Stimulated activated CD4-positive, alpha-beta T cell treated with anti-CD3 and anti-CD28 coated beads, Interleukin-12 subunit alpha, Interleukin-12 subunit beta, amount 100 ng/mL, for 4 hours (primary cell): ENCODE measurements around the gene FFAR1.
"Not testable (repeated sequence)": the region's sequence is repeated elsewhere in the genome, so short reads cannot be mapped to it uniquely, and the experiment has no call there.

Source experiments
- DNase-seq: peaks from one replicate; pipeline ENCODE4 v3.0.0-alpha.2; 2020

The FFAR1 gene

DNA sequence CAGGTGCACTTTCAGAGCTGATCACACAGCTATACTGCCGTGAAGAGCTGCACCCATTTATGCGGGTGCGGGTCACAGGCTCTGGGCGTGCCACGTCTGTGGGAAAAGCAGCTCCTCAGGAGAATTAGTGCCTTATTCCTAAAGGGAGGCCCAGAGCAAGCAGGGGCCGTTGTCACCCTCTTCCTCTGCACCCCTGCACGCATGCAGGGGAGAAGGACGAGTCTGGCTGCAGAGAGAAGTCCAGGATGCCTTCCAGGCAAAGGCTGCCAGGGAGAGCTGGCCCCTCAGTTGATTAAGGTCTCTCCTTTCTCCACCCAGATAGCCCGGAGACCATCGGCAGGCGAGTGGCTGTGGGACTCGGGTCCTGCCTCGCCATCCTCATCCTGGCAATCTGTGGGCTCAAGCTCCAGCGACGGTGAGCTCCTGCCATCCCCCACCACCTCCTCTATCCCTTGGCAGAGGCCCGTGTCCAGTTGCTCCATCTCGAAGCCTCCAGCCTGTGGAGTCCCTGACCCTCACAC is 3.1 kb upstream of the FFAR1 start:
- DNase-seq = no peak

DNA sequence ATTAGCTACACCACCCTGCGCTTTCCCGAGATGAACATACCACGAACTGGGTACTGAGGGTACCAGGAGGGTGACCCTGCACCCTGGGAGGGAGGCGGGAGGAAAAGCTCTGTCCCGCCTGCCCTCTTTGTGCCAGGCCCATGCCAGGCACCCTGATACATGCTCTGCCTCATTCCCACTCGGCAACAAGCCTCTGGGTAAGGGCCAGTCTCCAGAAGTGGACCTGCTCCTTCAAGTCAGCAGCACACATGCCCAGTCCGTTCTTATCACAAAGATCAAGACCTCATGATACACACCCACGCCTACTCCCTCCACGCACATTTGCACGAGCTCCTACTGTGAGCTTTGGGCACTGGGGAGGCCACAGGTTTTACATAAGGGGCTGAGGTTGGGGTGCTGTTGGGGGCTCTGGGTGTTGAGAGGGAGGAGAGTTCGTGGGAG is 2.0 kb upstream of the FFAR1 start:
- DNase-seq = no peak

DNA sequence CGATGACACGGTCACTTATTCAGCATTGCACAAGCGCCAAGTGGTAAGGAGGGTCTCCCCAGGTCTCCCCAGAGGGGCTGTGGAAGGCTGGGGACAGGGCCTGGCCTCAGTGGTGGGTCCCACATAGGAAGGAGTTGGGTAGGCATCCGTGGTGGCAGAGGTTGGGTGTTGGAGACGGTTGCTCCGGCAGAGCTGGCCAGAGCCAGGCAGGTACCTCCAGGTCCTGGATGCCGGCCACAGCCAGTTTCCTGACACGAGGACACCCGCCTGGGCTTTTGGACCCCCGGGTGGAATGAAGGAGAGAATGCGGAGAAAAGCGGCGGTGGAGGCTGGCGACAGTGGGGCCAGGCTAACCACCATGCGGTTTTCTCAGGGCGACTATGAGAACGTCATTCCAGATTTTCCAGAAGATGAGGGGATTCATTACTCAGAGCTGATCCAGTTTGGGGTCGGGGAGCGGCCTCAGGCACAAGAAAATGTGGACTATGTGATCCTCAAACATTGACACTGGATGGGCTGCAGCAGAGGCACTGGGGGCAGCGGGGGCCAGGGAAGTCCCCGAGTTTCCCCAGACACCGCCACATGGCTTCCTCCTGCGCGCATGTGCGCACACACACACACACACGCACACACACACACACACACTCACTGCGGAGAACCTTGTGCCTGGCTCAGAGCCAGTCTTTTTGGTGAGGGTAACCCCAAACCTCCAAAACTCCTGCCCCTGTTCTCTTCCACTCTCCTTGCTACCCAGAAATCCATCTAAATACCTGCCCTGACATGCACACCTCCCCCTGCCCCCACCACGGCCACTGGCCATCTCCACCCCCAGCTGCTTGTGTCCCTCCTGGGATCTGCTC is 1.3 kb upstream of the FFAR1 start:
- peak; percentile 58 for DNase-seq

DNA sequence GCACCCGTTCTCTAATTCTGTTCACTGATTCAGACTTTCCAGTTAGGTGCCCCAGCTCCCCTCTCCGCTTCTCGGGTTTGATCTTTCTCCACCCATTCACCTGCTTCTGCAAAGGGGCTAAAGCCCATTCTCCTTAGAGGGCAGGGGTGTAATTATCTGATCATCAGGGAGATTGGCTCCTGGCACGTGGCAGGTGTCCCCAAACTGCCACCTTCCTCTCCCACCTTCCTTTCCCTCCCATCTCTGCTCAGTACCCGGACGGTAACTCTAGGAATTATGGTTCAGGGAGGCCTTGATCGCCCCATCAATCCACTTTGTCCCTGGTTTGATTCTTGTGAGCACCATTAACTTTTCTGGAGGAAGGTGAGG is 212 bp downstream of the FFAR1 start:
- DNase-seq = no peak

DNA sequence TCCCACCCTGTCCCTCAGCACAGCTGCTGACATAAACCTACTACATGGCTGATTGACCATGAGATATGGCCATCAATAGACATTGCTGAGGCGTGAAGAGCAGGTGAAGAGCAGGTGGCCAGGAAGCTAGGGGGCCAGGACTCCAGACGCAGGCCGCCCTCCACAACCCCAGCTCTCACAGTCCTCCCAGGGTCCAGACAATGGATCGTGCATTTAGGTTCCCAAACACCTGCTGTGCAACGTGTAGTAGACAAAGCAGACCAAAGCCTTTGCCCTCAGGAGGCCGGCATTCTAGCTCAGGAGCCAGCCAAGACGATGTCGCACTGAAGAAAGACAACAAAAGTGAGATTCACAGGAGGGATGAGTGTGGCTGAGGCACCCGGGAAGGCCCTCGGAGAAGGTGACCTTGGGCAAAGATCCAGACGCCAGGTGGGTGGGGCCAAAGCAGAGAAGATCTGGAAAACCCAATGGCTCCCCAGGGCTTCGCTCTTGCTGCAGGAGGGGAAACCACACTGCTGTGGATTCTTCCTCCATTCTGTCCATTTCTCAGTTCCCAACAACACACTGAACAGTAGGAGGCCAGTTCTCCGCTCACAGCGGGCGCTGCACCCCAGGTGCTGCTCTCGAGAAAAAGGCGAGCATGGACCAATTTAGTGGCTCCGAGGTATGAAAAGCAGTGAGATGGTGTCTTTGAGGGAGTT is 1.4 kb downstream of the FFAR1 start:
- DNase-seq = no peak

DNA sequence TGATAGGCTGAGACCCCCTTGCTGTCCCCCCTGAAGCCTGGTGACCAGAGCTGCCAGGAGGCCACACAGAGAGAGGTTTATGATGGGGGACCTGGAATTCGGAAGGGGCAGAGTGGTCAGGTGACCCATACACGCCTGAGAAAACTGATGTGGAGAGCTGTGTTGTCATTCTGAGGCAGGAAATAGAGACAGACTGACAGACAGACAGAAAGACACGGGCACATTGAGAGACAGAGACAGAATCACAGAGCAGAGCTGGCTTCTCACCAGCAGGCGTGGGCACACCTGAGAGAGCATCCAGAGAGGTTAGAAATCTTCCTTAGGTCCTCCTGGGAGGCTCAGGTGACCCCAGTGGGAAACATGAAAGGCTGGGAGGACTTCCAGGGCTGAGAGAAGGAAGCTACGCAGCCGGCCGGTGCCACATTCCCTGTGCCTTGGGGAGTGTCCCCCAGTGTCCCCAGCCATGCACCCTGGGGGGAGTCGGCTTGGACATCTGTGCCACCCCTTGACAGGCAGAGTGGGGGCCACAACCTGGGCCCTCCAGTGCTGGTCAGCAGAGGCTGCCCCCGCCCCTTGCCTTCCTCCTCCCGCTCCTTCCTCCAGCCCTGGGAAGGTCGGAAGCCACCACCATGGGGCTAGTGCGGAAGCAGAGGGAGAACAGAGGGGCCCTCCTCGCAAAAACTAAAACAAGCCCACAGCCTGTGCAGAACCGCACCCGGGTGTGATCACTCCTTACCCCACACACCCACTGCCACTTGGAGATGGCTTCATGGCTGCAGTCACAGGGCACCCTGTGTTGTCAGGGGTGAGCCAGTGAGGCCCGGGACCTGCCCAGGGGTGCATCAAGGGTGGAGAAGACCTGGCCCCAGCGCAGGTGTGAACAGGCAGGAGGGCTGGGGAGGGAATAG is 2.2 kb downstream of the FFAR1 start:
- no peak for DNase-seq

DNA sequence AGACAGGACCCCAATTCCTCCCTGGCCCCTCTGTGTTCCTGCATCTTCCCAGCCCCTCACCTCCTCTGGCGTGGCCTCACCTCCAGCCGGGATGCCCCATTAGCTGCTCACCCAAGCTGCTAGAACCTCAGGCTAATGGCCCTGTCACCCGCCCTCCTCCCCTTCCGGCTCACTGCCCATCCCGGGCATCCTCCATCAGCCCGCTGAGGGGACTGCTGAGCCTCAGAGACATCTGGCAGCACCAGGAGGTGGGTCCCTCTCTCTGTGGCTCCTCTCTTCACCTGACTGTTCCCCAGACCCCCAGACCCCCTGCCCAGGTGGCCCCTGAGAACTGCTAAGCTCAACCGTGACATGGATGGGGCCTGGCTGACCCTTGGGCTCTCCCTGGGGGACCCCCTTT is 2.9 kb downstream of the FFAR1 start:
- no peak for DNase-seq

DNA sequence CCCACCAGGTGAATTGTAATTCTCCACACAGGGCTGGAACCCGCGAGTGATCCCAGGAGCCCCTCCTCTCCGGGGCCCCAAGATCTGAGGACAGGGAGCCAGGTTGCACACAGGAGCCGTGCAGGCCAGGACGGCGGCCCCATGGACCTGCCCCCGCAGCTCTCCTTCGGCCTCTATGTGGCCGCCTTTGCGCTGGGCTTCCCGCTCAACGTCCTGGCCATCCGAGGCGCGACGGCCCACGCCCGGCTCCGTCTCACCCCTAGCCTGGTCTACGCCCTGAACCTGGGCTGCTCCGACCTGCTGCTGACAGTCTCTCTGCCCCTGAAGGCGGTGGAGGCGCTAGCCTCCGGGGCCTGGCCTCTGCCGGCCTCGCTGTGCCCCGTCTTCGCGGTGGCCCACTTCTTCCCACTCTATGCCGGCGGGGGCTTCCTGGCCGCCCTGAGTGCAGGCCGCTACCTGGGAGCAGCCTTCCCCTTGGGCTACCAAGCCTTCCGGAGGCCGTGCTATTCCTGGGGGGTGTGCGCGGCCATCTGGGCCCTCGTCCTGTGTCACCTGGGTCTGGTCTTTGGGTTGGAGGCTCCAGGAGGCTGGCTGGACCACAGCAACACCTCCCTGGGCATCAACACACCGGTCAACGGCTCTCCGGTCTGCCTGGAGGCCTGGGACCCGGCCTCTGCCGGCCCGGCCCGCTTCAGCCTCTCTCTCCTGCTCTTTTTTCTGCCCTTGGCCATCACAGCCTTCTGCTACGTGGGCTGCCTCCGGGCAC is 3.9 kb downstream of the FFAR1 start:
- DNase-seq = no peak

DNA sequence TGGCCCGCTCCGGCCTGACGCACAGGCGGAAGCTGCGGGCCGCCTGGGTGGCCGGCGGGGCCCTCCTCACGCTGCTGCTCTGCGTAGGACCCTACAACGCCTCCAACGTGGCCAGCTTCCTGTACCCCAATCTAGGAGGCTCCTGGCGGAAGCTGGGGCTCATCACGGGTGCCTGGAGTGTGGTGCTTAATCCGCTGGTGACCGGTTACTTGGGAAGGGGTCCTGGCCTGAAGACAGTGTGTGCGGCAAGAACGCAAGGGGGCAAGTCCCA is 4.4 kb downstream of the FFAR1 start:
- no peak for DNase-seq

DNA sequence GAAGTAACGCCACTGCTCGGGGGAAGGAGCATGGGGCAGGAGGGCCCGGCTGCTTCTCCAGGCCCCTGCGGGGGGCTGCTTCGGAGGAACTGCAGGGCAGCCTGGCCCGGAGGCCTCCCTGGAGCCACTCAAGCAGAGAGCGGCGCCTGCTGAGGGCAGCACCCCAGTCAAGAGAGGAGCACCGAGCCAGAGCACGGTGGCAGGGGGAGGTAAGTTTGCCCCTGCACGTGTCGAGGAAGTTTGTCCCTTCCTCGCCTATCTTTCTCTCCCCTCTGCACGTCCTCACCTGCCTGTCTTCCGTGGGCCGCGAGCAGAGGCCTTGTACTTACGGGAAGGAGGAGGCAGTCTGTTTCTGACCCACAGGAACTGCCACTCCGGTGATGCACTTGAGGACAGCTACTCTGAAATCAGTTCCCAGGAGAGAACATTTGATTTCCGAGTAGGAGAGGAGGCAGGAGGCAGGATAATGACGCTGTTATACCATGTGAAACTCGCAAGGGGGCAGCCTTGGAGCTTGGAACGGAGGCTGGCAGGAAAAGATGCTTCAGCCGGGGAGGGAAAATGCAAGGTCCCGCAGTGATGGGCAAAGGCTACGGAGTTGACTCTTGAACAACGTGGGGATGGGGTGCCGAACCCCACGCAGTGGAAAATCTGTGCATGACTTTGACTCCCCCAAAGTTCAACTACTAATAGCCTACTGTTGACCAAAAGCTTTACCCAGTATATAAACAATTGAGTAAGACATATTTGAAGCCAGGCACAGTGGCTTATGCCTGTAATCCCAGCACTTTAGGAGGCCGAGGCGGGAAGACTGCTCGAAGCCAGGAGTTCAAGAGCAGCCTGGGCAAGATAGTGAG is 5.0 kb downstream of the FFAR1 start:
- peak; percentile 58 for DNase-seq

DNA sequence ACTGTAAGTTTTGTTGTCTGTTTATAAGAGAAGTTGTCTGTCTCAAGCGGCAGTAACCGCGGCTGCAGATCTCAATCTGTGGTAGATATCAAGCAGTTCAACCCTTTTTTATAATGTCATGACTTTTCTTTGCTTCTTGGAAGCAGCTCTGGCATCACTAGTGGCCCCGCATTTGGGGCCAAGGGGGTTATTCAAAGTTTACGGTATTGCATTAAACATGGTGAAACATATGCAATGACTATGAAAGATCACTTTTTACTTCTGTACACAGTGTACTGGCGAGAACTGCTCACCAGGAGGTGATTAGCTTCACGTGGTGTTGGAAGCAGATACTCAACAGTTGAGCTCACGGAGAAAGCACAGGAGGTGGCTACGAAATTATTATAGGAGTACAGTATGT is 5.9 kb downstream of the FFAR1 start:
- no peak for DNase-seq

DNA sequence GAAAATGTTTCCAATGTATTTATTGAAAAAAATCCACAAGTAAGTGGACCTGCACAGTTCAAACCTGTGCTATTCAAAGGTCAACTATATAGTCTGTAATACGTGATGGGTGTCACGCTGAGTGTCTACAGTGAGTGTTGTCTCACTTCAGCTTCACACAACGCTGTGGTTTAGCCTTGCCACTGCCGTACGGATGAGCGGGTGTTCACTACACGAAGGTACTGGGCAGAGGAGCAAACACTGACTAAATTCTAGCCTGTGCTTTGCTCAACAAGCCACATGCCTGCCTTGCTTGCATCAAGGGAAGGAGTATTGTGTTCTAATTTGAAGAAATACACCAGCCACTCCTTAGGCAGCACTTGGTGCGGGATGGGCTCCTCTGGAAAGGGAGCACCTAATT is 7.2 kb downstream of the FFAR1 start:
- DNase-seq = no peak

DNA sequence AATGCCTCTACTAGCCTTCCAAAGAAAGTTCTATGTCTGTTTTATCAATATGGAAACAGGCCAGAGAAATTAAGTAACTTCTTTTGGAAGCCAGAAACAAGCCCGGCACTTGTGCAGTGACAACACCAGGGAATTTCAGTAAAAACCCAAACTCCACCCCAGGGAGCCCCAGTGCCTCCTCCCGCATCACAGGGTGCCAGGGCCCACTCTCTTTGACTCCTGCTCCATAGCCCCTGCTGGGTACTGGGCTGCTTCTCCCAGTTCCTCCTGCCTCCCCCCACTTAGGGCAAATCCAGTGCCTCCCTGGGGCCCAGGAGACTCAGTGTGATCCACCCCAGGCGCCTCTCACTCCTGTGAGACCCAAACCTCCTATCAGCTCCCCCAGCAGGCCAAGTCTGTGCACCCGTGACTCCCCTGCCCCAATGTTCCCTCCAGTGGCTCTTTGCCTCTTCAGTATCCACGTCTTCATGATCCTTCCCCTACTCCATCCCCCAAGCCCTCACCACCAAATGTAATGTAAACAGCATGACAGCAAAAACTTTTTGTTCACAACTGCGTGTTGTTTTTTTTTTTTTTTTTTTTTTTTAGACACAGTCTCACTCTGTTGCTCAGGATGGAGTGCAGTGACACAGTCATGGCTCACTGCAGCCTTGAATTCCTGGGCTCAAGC is 8.2 kb downstream of the FFAR1 start:
- no peak for DNase-seq

DNA sequence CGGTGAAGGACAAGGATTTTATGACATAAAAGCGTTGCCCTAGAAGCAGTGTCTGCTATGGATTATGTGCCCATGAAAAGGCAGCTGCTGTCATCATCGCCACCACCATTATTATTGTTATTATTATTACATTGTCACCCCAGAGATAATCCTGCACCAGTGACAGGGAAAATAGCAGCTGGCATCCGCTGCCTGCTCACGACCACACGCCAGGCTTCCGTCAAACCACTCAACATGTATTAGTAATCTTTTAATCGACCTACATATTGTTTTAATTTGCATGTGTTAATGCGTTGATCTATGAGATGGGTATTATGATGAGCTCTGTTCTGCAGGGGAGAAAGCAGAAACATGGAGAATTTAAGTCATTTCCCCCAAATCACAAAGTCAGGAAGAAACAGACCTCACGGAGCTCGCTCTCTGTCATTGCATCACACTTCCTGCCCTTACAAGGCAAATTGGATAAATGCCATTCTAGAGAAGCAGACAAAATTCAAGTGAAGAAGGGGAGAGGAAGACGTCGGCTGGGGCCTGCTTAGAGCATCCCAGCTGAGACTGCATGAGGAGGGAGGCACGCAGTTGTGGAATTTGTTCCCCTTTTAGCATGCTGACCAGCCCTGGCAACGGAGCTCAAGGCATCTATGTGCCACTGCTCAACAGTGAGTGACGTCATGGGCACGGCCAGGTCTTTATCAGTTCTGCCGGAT is 10.3 kb downstream of the FFAR1 start, which contains the start of gene FFAR3:
FFAR3 (plus strand) TSS at position 594 of the 707 bp plus-strand sequence. CDS start 431 bp downstream, outside the sequence.
- DNase-seq = no peak

DNA sequence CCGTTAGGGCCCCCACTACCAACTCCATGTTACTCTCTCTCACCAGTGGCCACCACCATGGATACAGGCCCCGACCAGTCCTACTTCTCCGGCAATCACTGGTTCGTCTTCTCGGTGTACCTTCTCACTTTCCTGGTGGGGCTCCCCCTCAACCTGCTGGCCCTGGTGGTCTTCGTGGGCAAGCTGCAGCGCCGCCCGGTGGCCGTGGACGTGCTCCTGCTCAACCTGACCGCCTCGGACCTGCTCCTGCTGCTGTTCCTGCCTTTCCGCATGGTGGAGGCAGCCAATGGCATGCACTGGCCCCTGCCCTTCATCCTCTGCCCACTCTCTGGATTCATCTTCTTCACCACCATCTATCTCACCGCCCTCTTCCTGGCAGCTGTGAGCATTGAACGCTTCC is 11.1 kb downstream of the FFAR1 start:
- DNase-seq = not testable (repeated sequence)

DNA sequence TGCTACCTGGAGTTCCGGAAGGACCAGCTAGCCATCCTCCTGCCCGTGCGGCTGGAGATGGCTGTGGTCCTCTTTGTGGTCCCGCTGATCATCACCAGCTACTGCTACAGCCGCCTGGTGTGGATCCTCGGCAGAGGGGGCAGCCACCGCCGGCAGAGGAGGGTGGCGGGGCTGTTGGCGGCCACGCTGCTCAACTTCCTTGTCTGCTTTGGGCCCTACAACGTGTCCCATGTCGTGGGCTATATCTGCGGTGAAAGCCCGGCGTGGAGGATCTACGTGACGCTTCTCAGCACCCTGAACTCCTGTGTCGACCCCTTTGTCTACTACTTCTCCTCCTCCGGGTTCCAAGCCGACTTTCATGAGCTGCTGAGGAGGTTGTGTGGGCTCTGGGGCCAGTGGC is 11.7 kb downstream of the FFAR1 start:
- DNase-seq = not testable (repeated sequence)

DNA sequence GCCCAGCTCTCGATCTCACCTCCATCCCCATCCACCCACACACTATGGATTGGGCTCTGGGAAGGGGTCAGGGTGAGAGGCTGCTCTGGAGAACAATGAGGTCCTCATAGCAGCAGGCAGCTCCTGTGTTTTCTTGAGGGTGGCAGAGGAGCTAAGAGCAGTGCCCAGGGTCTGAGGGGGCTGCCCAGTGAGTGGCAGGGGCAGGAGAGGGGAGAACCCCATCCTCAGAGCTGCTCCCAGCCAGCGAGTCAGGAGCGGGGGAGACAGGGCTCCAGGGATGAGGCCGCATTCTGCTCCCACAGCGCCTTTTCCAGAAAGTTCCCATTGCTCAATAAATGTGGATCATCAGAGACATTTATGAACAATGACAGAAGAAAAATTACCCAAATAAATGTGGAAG is 12.4 kb downstream of the FFAR1 start:
- not testable (repeated sequence) for DNase-seq

DNA sequence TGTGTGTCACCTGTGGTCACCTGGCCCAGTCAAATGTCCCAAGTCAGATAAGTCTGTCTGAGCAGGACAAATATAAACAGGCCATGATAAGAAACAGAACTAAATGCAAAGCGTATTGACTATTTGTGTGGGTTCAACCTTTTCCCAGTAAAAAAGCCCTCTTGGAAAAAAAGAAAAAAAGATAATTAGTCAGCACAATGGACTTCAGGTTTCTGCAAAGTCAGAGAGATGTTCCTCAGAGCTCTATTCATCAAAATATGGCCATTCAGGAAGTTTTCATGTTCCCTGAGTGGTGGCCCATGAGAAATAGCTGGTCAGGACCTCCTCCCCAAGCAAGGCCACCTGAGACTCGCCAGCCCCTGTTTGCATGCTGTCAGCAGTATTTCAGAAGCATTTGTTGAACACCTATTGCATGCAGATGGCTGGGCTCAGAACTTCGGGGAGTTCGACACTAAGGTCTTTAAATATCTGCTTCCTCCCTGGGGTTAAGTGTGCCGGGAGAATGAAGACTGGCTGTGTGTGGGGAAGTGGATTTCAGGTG is 13.2 kb downstream of the FFAR1 start:
- no peak for DNase-seq

DNA sequence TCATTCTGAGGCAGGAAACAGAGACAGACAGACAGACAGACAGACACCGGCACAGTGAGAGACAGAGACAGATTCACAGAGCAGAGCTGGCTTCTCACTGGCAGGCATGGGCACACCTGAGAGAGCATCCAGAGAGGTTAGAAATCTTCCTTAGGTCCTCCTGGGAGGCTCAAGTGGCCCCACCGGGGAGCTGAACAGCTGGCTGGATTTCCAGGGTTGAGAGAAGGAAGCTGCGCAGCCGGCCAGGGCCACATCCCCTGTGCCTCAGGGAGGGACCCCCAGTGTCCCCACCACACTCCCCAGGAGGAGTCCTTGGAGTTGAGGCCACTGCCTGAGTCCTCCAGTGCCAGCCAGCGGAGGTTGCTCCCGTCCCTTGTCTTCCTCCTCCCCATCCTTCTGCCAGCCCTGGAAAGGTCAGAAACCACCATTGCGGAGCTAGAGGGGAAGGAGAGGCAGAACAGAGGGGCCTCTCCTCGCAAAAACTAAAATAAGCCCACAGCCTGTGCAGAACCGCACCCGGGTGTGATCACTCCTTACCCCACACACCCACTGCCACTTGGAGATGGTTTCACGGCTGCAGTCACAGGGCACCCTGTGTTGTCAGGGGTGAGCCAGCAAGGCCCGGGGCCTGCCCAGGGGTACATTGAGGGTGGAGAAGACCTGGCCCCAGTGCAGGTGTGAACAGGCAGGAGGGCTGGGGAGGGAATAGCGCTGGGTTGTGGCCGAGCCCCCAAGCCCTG is 14.7 kb downstream of the FFAR1 start:
- DNase-seq = no peak
